G401 (cell line): ENCODE results near the gene GRPEL1. TPM values are rescaled to one million over a fixed set of nuclear protein-coding genes. Genes with fewer than 3 reads are reported as not detected.

Experiments
- DNase-seq: peaks from one replicate; pipeline ENCODE4 v3.0.0-alpha.2; 2015; ENCODE audit warnings: low spot score
- in situ Hi-C: cut with HindIII; loops from 2 replicates; pipeline ENCODE4 v1.10.0; 2016; ENCODE audit warnings: low sequenced_read_pairs, mixed read lengths
- total RNA-seq: library from RNA; depleted of rRNA; stranded (reverse); fragments of >200 nt; shearing (Covaris generic); gene quantifications from 2 replicates; pipeline ENCODE4 v1.2.3, GENCODE V29; 2014

GRPEL1 gene
- total RNA-seq, 1 experiment from 2014 or later: 32.2 TPM

GRCh38 chr4:7030856-7031255 lies 37.0 kb downstream of the GRPEL1 start:
- in situ Hi-C loops: no loop called here
- no peak for DNase-seq

- in situ Hi-C loops: no loop called here
- no peak for DNase-seq
Observed at GRCh38 chr4:7029921-7030320, 37.9 kb downstream of the GRPEL1 start.

GRCh38 chr4:7029212-7029611 lies 38.7 kb downstream of the GRPEL1 start:
- no peak for DNase-seq
- in situ Hi-C loops: no loop called here

GRCh38 chr4:7027913-7028312 lies 40.0 kb downstream of the GRPEL1 start:
- DNase-seq: no peak
- in situ Hi-C loops: no loop called here

GRCh38 chr4:7027284-7027683 lies 40.6 kb downstream of the GRPEL1 start:
- in situ Hi-C loops: no loop called here
- no peak for DNase-seq

GRCh38 chr4:7026107-7026506 lies 41.8 kb downstream of the GRPEL1 start:
- DNase-seq: no peak
- in situ Hi-C loops: no loop called here

- DNase-seq: no peak
- in situ Hi-C loops: no loop called here
Observed at GRCh38 chr4:7025040-7025602, 42.7 kb downstream of the GRPEL1 start.

GRCh38 chr4:7024336-7024890 lies 43.5 kb downstream of the GRPEL1 start:
- in situ Hi-C loops: loop anchor here (5.0 kb wide), 1 partner anchor 37 kb away; no protein-coding TSS in a partner anchor
- DNase-seq: no peak

GRCh38 chr4:7023901-7024300 lies 44.0 kb downstream of the GRPEL1 start:
- no peak for DNase-seq
- in situ Hi-C loops: loop anchor here (5.0 kb wide), 1 partner anchor 37 kb away; no protein-coding TSS in a partner anchor

GRCh38 chr4:7023486-7023885 lies 44.4 kb downstream of the GRPEL1 start:
- in situ Hi-C loops: loop anchor here (5.0 kb wide), 1 partner anchor 36 kb away; no protein-coding TSS in a partner anchor
- no peak for DNase-seq

GRCh38 chr4:7021930-7022664 lies 45.8 kb downstream of the GRPEL1 start:
- in situ Hi-C loops: loop anchor here (5.0 kb wide), 1 partner anchor 35 kb away; no protein-coding TSS in a partner anchor
- no peak for DNase-seq

- in situ Hi-C loops: loop anchor here (5.0 kb wide), 1 partner anchor 34 kb away; no protein-coding TSS in a partner anchor
- DNase-seq: no peak
Observed at GRCh38 chr4:7021355-7021754, 46.5 kb downstream of the GRPEL1 start.

GRCh38 chr4:7020856-7021255 lies 47.0 kb downstream of the GRPEL1 start:
- no peak for DNase-seq
- in situ Hi-C loops: loop anchor here (5.0 kb wide), 1 partner anchor 34 kb away; no protein-coding TSS in a partner anchor

GRCh38 chr4:7020290-7020689 lies 47.6 kb downstream of the GRPEL1 start:
- in situ Hi-C loops: loop anchor here (5.0 kb wide), 1 partner anchor 33 kb away; no protein-coding TSS in a partner anchor
- DNase-seq: no peak

- in situ Hi-C loops: no loop called here
- DNase-seq: no peak
Observed at GRCh38 chr4:7019367-7019766, 48.5 kb downstream of the GRPEL1 start.

GRCh38 chr4:7018281-7018680 lies 49.6 kb downstream of the GRPEL1 start:
- in situ Hi-C loops: no loop called here

GRCh38 chr4:7017446-7018048 lies 50.3 kb downstream of the GRPEL1 start:
- no peak for DNase-seq
- in situ Hi-C loops: no loop called here

More at GRCh38 chr4:7018281-7018680, 49.6 kb downstream of the GRPEL1 start:
- no peak for DNase-seq

GRCh38 chr4:7016512-7016911 lies 51.4 kb downstream of the GRPEL1 start:
- DNase-seq: no peak
- in situ Hi-C loops: no loop called here

GRCh38 chr4:7016086-7016485 lies 51.8 kb downstream of the GRPEL1 start:
- in situ Hi-C loops: no loop called here

More at GRCh38 chr4:7016086-7016485, 51.8 kb downstream of the GRPEL1 start:
- no peak for DNase-seq
